ENCODE data around the gene FOSL2. TPM values are rescaled to one million over a fixed set of nuclear protein-coding genes. Genes with fewer than 3 reads are reported as not detected.

FOSL2 gene
- total and polyA plus RNA-seq, 4 donors = 20.0 to 260 (median 109) TPM

DNA sequence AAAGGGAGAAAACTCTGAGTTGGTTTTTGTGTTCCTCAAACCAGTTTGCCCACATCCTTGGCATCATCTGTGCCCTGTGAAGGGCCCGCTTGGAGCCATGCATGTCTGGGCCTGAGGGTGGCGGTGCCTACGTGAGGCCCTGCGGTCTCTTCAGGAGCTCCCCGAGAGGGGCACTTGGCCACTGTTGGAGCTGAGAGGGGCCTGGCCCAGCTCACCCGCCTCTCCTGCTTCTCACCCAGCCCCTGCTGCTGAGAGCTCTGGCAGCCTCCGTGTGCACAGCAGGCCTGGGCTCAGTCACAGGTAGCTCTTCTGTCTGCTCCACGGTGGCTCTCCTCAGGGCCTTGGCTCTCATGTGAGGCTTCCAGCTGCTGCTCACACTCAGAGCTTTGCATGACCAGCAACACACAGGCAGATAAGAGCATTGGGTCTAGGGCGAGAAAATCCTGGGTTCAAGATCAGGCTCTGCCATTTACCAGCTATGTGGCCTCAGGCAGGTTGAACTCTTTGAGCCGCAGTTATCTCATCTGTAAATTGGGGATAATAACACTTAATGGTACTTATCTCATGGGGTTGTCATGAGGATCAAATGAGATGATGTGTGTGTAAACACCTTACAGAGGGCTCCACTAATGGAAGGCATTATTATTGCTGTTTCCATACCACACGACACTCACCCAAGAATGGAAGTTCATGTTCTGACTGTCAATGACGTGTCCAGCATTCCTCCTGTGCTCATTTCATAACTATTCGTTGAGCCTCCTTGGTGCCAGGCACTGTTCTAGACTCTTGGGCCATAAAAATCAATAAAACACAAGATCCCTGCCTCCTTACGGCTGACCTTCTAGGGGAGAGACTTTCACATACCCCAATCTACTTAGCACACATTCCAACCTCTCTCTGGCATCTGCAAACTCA is 61.6 kb downstream of the FOSL2 start:
- no peak overlapping the region for H3K4me3 ChIP-seq (ENCODE audit: low read length in 2 of 2)
- no peaks in the 10 kb centered on the region for H3K36me3 ChIP-seq (ENCODE audit: control insufficient read depth in 1 of 2, insufficient read depth in 2 of 2, low read length in 1 of 2)
- no peaks in the 10 kb centered on the region for H3K27me3 ChIP-seq (ENCODE audit: control insufficient read depth in 1 of 2, insufficient read depth in 2 of 2, low read length in 1 of 2)
- ATAC-seq (ENCODE audit: low FRiP score) (no peak), DNase-seq (peak in 1 of 2 donors; percentile 71)
- no peaks in the 10 kb centered on the region for H3K9me3 ChIP-seq (ENCODE audit: control insufficient read depth, low read length)
- H3K27ac ChIP-seq (ENCODE audit: low read depth in 1 of 2, low read length in 2 of 2) = no peak overlapping the region
- intact Hi-C loops (cut with DNase I) = loop anchor here (5.0 kb wide), 2 partner anchors 697 to 752 kb away; no protein-coding TSS in a partner anchor
- H3K4me1 ChIP-seq (ENCODE audit: control insufficient read depth in 1 of 2, insufficient read depth in 2 of 2, low read length in 2 of 2) = no peaks in the 10 kb centered on the region
- 92 to 95% methylated on average over 14 of the region's 14 CpGs for WGBS, 2 donors

DNA sequence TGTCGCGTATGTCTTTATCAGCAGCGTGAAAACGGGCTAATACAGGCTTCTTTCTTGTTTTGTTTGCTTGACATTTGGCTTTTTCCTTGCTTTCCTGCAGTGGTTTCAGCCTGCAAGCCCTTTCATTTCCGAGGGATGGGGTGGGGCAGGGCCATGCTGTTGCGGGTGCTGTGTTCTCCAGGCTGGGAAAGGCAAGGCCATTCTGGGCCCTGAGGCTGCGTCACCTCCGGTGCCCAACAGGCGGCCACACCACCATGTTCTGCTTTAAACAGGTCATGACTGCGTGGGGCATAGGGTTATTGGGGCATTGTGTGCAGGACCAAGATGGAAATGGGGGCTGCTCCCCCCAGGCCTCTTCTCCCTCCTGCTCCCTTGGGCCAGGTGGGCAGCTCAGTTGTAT is 64.6 kb downstream of the FOSL2 start:
- no peaks in the 10 kb centered on the region for H3K36me3 ChIP-seq (ENCODE audit: control insufficient read depth in 1 of 2, insufficient read depth in 2 of 2, low read length in 1 of 2)
- no peaks in the 10 kb centered on the region for H3K27me3 ChIP-seq (ENCODE audit: control insufficient read depth in 1 of 2, insufficient read depth in 2 of 2, low read length in 1 of 2)
- H3K4me3 ChIP-seq (ENCODE audit: low read length in 2 of 2) = no peak overlapping the region
- intact Hi-C loops (cut with DNase I) = no loop called here
- WGBS, 2 donors = 89 to 90% methylated on average over 10 of the region's 10 CpGs
- no peaks in the 10 kb centered on the region for H3K4me1 ChIP-seq (ENCODE audit: control insufficient read depth in 1 of 2, insufficient read depth in 2 of 2, low read length in 2 of 2)
- ATAC-seq (ENCODE audit: low FRiP score) (no peak), DNase-seq (no peak)
- no peak overlapping the region for H3K27ac ChIP-seq (ENCODE audit: low read depth in 1 of 2, low read length in 2 of 2)
- no peaks in the 10 kb centered on the region for H3K9me3 ChIP-seq (ENCODE audit: control insufficient read depth, low read length)

DNA sequence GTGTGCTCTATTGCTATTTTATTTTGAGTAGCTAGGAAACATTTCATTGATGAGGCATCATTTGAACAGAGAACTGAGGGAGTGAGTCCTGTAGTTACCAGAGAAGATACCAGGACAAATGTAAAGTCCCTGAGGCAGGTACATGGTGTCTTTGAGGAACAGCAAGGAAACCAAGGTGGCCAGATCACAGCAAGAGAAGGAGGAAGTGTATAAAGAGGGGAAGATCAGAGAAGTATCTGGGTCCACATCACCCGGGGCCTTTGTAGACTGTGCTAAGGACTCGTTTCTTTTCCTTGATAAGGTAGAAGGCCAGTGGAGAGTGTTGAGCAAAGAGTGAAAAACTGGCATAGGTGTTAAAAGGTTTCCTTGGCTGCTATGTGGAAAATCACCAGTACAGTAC is 68.4 kb downstream of the FOSL2 start:
- Histone ChIP-seq H3K27ac (ENCODE audit: low read depth in 1 of 2, low read length in 2 of 2) (no peak overlapping the region), H3K36me3 (ENCODE audit: control insufficient read depth in 1 of 2, insufficient read depth in 2 of 2, low read length in 1 of 2) (no peaks in the 10 kb centered on the region), H3K9me3 (ENCODE audit: control insufficient read depth, low read length) (peaks cover 2% of the 10 kb centered on the region), H3K4me3 (ENCODE audit: low read length in 2 of 2) (no peak overlapping the region), H3K4me1 (ENCODE audit: control insufficient read depth in 1 of 2, insufficient read depth in 2 of 2, low read length in 2 of 2) (no peaks in the 10 kb centered on the region), H3K27me3 (ENCODE audit: control insufficient read depth in 1 of 2, insufficient read depth in 2 of 2, low read length in 1 of 2) (no peaks in the 10 kb centered on the region)
- intact Hi-C loops (cut with DNase I) = no loop called here
- ATAC-seq (ENCODE audit: low FRiP score) (no peak), DNase-seq (no peak)
- WGBS, 2 donors = 75 to 85% methylated on average over 2 of the region's 2 CpGs

DNA sequence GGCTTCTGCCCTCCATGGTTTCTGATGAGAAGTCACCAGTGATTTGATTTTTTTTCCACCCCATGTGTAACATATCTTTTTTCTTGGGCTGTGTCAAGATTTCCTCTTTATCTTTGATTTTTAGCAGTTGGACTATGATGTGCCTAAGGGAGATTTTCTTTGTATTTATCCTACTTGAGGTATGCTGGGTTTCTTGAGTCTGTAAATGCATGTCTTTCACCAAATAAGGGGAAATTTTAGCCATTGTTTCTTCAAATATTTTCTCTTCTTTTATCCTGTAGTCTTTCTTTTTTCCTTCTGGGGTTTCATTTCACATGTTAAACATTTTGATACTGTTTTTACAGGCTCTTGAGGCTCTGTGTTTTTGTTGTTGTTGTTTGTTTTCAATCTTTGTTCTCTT is 69.5 kb downstream of the FOSL2 start:
- Histone ChIP-seq H3K27me3 (ENCODE audit: control insufficient read depth in 1 of 2, insufficient read depth in 2 of 2, low read length in 1 of 2) (no peaks in the 10 kb centered on the region), H3K36me3 (ENCODE audit: control insufficient read depth in 1 of 2, insufficient read depth in 2 of 2, low read length in 1 of 2) (no peaks in the 10 kb centered on the region), H3K4me1 (ENCODE audit: control insufficient read depth in 1 of 2, insufficient read depth in 2 of 2, low read length in 2 of 2) (no peaks in the 10 kb centered on the region), H3K4me3 (ENCODE audit: low read length in 2 of 2) (no peak overlapping the region), H3K9me3 (ENCODE audit: control insufficient read depth, low read length) (peaks cover 2% of the 10 kb centered on the region), H3K27ac (ENCODE audit: low read depth in 1 of 2, low read length in 2 of 2) (no peak overlapping the region)
- DNase-seq (no peak), ATAC-seq (ENCODE audit: low FRiP score) (no peak)
- intact Hi-C loops (cut with DNase I) = no loop called here

DNA sequence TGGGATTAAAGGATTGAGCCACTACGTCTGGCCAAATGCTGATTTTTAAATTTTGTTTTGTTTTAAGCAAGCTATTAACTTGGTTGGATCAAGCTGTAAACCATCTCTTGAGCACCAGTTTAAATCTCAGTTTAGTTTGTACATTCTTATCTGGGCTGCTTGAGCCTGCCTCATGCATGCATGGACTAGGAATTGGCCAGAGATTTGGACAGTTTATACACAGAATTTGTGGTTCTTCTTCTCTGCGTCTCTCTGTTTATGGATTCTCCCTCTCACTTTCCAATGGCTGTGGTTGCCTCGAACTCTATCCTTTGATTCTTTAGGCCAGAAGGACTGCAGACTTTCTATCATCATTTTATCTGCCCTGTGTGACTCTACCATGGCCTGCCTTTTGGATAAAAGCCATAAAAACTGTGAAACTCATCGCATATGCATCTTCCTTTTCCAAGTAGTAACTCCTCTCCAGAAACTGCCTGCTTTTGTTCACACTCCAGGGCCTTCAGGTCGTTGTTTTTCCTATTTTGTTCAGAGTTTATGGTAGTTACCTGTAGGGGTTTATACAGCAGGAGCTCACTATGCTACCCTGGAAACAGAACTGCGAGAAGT is 70.7 kb downstream of the FOSL2 start:
- H3K36me3 ChIP-seq (ENCODE audit: control insufficient read depth in 1 of 2, insufficient read depth in 2 of 2, low read length in 1 of 2) = no peaks in the 10 kb centered on the region
- H3K4me3 ChIP-seq (ENCODE audit: low read length in 2 of 2) = no peak overlapping the region
- intact Hi-C loops (cut with DNase I) = no loop called here
- no peaks in the 10 kb centered on the region for H3K27me3 ChIP-seq (ENCODE audit: control insufficient read depth in 1 of 2, insufficient read depth in 2 of 2, low read length in 1 of 2)
- WGBS, 2 donors = 78 to 81% methylated on average over 6 of the region's 6 CpGs
- H3K27ac ChIP-seq (ENCODE audit: low read depth in 1 of 2, low read length in 2 of 2) = no peak overlapping the region
- no peak for ATAC-seq (ENCODE audit: low FRiP score)
- H3K9me3 ChIP-seq (ENCODE audit: control insufficient read depth, low read length) = peaks cover 2% of the 10 kb centered on the region
- no peaks in the 10 kb centered on the region for H3K4me1 ChIP-seq (ENCODE audit: control insufficient read depth in 1 of 2, insufficient read depth in 2 of 2, low read length in 2 of 2)
- no peak for DNase-seq

DNA sequence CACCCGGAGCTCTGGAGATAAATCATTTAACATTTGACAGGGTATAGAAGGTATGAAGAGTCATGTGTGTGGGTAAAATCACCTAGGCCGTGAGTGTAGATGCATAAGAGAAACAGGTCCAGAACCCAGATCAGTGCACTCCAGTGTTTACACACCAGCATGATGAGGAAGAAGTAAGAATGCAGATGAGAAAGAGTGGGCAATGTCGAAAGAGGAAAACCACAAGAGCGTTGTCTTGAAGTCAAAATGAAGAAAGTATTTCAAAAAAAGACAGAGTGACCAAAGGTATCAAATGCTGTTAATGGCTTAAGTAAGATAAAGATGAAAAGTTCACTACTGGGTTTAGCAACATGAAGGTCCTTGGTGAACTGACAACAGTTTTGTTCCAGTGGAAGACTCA is 71.2 kb downstream of the FOSL2 start:
- DNase-seq = no peak
- Histone ChIP-seq H3K4me1 (ENCODE audit: control insufficient read depth in 1 of 2, insufficient read depth in 2 of 2, low read length in 2 of 2) (no peaks in the 10 kb centered on the region), H3K27me3 (ENCODE audit: control insufficient read depth in 1 of 2, insufficient read depth in 2 of 2, low read length in 1 of 2) (no peaks in the 10 kb centered on the region), H3K9me3 (ENCODE audit: control insufficient read depth, low read length) (peaks cover 2% of the 10 kb centered on the region), H3K4me3 (ENCODE audit: low read length in 2 of 2) (no peak overlapping the region), H3K27ac (ENCODE audit: low read depth in 1 of 2, low read length in 2 of 2) (no peak overlapping the region), H3K36me3 (ENCODE audit: control insufficient read depth in 1 of 2, insufficient read depth in 2 of 2, low read length in 1 of 2) (no peaks in the 10 kb centered on the region)
- WGBS, 2 donors = 82 to 87% methylated on average over 4 of the region's 4 CpGs
- ATAC-seq (ENCODE audit: low FRiP score) = no peak
- intact Hi-C loops (cut with DNase I) = no loop called here

DNA sequence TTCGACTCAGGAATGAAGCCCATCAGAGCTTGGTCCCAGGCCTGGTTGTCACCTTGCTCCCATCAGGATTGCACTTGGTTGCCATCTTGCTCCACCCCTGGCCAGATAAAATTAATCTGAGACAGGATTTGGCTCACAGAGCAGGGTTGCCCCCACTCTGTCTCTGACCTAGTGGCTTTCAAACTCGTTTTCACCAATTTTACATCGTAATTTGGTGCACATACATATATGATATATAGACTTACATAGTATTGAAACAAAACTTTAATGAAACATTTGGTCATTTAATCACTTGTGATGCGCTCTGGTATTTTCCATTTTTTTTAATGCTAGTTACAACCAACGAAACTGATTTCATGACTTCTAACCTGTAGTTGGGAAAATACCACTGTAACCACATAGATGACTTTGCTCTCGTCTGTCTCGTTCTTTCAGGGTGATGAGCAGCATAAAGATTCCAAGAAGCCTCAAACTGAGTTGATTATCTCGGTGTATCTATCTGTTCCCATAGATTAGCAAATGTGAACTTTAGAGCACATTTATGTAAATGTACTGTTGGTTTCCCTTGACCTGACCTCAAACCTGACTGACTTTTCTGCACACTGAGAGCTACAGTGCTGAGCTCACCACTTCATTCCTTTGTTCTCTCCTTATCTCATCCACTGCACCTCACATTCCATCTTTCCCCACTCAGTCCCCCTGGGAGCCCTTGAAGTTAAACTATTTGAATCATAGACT is 72.7 kb downstream of the FOSL2 start:
- no peak overlapping the region for H3K27ac ChIP-seq (ENCODE audit: low read depth in 1 of 2, low read length in 2 of 2)
- no peaks in the 10 kb centered on the region for H3K4me1 ChIP-seq (ENCODE audit: control insufficient read depth in 1 of 2, insufficient read depth in 2 of 2, low read length in 2 of 2)
- DNase-seq = no peak
- no peak overlapping the region for H3K4me3 ChIP-seq (ENCODE audit: low read length in 2 of 2)
- intact Hi-C loops (cut with DNase I) = no loop called here
- H3K9me3 ChIP-seq (ENCODE audit: control insufficient read depth, low read length) = peaks cover 2% of the 10 kb centered on the region
- H3K27me3 ChIP-seq (ENCODE audit: control insufficient read depth in 1 of 2, insufficient read depth in 2 of 2, low read length in 1 of 2) = no peaks in the 10 kb centered on the region
- WGBS, 2 donors = 75 to 77% methylated on average over 8 of the region's 8 CpGs
- no peaks in the 10 kb centered on the region for H3K36me3 ChIP-seq (ENCODE audit: control insufficient read depth in 1 of 2, insufficient read depth in 2 of 2, low read length in 1 of 2)
- ATAC-seq (ENCODE audit: low FRiP score) = no peak

Data from aorta (tissue), 5 donors.